K562 (cell line): Measurements from ENCODE around the gene ITPRID2. TPM values are rescaled to one million over a fixed set of nuclear protein-coding genes. Genes with fewer than 3 reads are reported as not detected.
A peak's percentile ranks its signal among the peaks of the same experiment; 100 is the strongest.

ENCODE experiments used
- ARNT ChIP-seq, 2 experiments: fragments of 450-650 bp; IDR thresholded peaks; 2 replicates each; pipeline ENCODE4 v1.6.1; 2016; ENCODE audit warnings: mild to moderate bottlenecking in 1 of 2
- ATF6 ChIP-seq: sonication (generic); formaldehyde crosslinking; IDR thresholded peaks from 2 replicates; pipeline ENCODE4 v1.4.0; 2020; ENCODE audit warnings: mild to moderate bottlenecking, missing genetic modification reagents
- DACH1 ChIP-seq: fragments of 450-650 bp; IDR thresholded peaks from 2 replicates; pipeline ENCODE4 v1.6.1; 2018; ENCODE audit not compliant: partially characterized antibody
- E2F5 ChIP-seq: sonication (generic); formaldehyde crosslinking; IDR thresholded peaks from 2 replicates; pipeline ENCODE4 v1.8.0; 2022; ENCODE audit warnings: mild to moderate bottlenecking, missing genetic modification reagents
- ETV6 ChIP-seq, 3 experiments: fragments of 150-350 bp in 1 of 3; sonication (generic) in 1 of 3; formaldehyde crosslinking in 1 of 3; IDR thresholded peaks; 2 replicates each; pipeline versions ENCODE4 v1.6.1 to v1.8.0; 2014 to 2022; ENCODE audit warnings: borderline replicate concordance in 2 of 3, low read depth in 2 of 3, antibody characterized with exemption in 1 of 3, low read length in 1 of 3, mild to moderate bottlenecking in 1 of 3, missing genetic modification reagents in 1 of 3
- HMG20B ChIP-seq: fragments of 250-450 bp; sonication (Bioruptor Pico); IDR thresholded peaks from 2 replicates; pipeline ENCODE4 v1.5.0; 2021; ENCODE audit warnings: mild to moderate bottlenecking
- MAFG ChIP-seq: fragments of 450-650 bp; conservative IDR thresholded peaks from 2 replicates; pipeline ENCODE4 v1.6.1; 2016; ENCODE audit warnings: missing genetic modification characterization, missing compliant biosample characterization
- NR2C2 ChIP-seq, 2 experiments: fragments of 200-800 bp in 1 of 2; sonication (Bioruptor generic) in 1 of 2; sonication (generic) in 1 of 2; formaldehyde crosslinking in 1 of 2; IDR thresholded peaks; 2 replicates each; pipeline versions ENCODE4 v1.6.1 to v1.8.0; 2016 to 2022; ENCODE audit warnings: mild to moderate bottlenecking in 1 of 2, missing compliant biosample characterization in 1 of 2, missing genetic modification characterization in 1 of 2, missing genetic modification reagents in 1 of 2
- SAFB2 ChIP-seq: fragments of 200-400 bp; formaldehyde crosslinking; IDR thresholded peaks from 2 replicates; pipeline ENCODE4 v1.6.1; 2018; ENCODE audit warnings: borderline replicate concordance, low read length, low read depth, moderate library complexity; ENCODE audit not compliant: severe bottlenecking
- SMARCC2 ChIP-seq: fragments of 450-650 bp; IDR thresholded peaks from 2 replicates; pipeline ENCODE4 v1.6.1; 2017; ENCODE audit warnings: antibody characterized with exemption, moderate library complexity, mild to moderate bottlenecking, low read depth
- ZNF212 ChIP-seq: fragments of 450-650 bp; formaldehyde crosslinking; IDR thresholded peaks from 2 replicates; pipeline ENCODE4 v1.4.0; 2020; ENCODE audit warnings: mild to moderate bottlenecking
- ZNF224 ChIP-seq: sonication (generic); formaldehyde crosslinking; IDR thresholded peaks from 2 replicates; pipeline ENCODE4 v1.8.0; 2022; ENCODE audit warnings: mild to moderate bottlenecking, missing genetic modification reagents
- ZNF609 ChIP-seq: sonication (generic); formaldehyde crosslinking; IDR thresholded peaks from 2 replicates; pipeline ENCODE4 v1.8.1; 2023; ENCODE audit warnings: missing genetic modification reagents, mild to moderate bottlenecking, borderline replicate concordance
- ZNF699 ChIP-seq: fragments of 250-450 bp; sonication (Bioruptor Pico); IDR thresholded peaks from 2 replicates; pipeline ENCODE4 v1.8.0; 2021; ENCODE audit warnings: mild to moderate bottlenecking, moderate library complexity; ENCODE audit not compliant: insufficient replicate concordance
- polyA plus RNA-seq, 8 experiments: library from polyadenylated mRNA; depleted of rRNA in 4 of 8; stranded (reverse) in 5 of 8; unstranded in 3 of 8; fragments of >200 nt; fragmentation: Nextera tagmentation in 2 of 8; fragmentation: Illumina TruSeq in 1 of 8; extraction: Ambion mirVana in 2 of 8; extraction: Trizol in 1 of 8; gene quantifications; 2 replicates each; pipeline versions ENCODE4 v1.2.1 to v1.2.3, GENCODE V29; 2011 to 2014; ENCODE audit warnings: inconsistent platforms in 1 of 8, missing spikeins in 1 of 8
- total RNA-seq, 7 experiments: library from RNA; depleted of rRNA in 6 of 7; stranded (reverse); fragments of >200 nt in 6 of 7; fragmentation: Illumina TruSeq in 2 of 7; extraction: Trizol in 2 of 7; gene quantifications; 2 replicates each; pipeline versions ENCODE4 v1.2.1 to v1.2.3, GENCODE V29; 2011 to 2021; ENCODE audit warnings: low replicate concordance in 1 of 7

Gene ITPRID2
- total and polyA plus RNA-seq, 9 of the 15 experiments (the other 6 are each of a cell fraction or from before 2014, with no cell fraction given) = 18.5 to 77.8 (median 52.0) TPM

- TF ChIP-seq NR2C2 (CRISPR knock-in tag; IDR thresholded peaks at IDR 0.05) (peak; percentile 11; the same call in 1 of the 2 replicates), NR2C2 (tag; IDR thresholded peaks at IDR 0.05) (0 out of 2 replicates have a peak, but pooled peaks have one; percentile 1), SMARCC2 (no peak), ETV6 (IDR thresholded peaks at IDR 0.05; ENCODE audit: borderline replicate concordance in 1 of 2, low read depth in 2 of 2, low read length in 1 of 2) (peak in 1 of 2 experiments; percentile 25; a peak in 2 of 4 replicates), ETV6 (CRISPR knock-in tag; IDR thresholded peaks at IDR 0.05; ENCODE audit: borderline replicate concordance) (peak; percentile 72; the same call in 1 of the 2 replicates), ARNT (IDR thresholded peaks at IDR 0.05) (no peak), HMG20B (CRISPR knock-in tag) (no peak), ZNF212 (CRISPR knock-in tag) (no peak), E2F5 (CRISPR knock-in tag) (no peak; the same call in 1 of the 2 replicates), ZNF224 (CRISPR knock-in tag) (no peak), SAFB2 (no peak), ZNF609 (CRISPR knock-in tag) (no peak), DACH1 (no peak), ZNF699 (CRISPR knock-in tag) (no peak), MAFG (tag) (no peak), ATF6 (CRISPR knock-in tag) (0 out of 2 replicates have a peak, but pooled peaks have one; percentile 75)
Measured at GRCh38 chr2:181891966-181892798, 652 bp downstream of the ITPRID2 start (continued).
